ENCODE results near the gene FAM221B. TPM values are rescaled to one million over a fixed set of nuclear protein-coding genes. Genes with fewer than 3 reads are reported as not detected.

The FAM221B gene
- total and polyA plus RNA-seq, 2 donors (not counting 1 experiment from before 2014, with no cell fraction given): not detected

- no peaks in the 10 kb centered on the region for H3K79me2 ChIP-seq (ENCODE audit: control insufficient read depth, insufficient read depth, low read length)
- Mint-ChIP-seq H3K4me3 (no peak overlapping the region), H3K27ac (no peak overlapping the region), H3K9me3 (ENCODE audit: insufficient read depth) (no peaks in the 10 kb centered on the region), H3K27me3 (peaks cover 5% of the 10 kb centered on the region), H3K4me1 (no peaks in the 10 kb centered on the region)
- H3K9ac ChIP-seq (ENCODE audit: low read length): no peak overlapping the region
- DNase-seq: no peak
- no peaks in the 10 kb centered on the region for H4K20me1 ChIP-seq (ENCODE audit: control insufficient read depth, insufficient read depth, low read length, poor library complexity, severe bottlenecking)
- intact Hi-C loops (cut with micrococcal nuclease): no loop called here
- no peak for ATAC-seq (ENCODE audit: low read depth)
- no peaks in the 10 kb centered on the region for H3K4me1 ChIP-seq (ENCODE audit: control insufficient read depth in 2 of 2, insufficient read depth in 2 of 2, low read length in 2 of 2)
- H2AFZ ChIP-seq (ENCODE audit: insufficient read depth, low read depth, low read length, poor library complexity, severe bottlenecking): no peak overlapping the region
- ChIA-PET POLR2A (no interaction called here), CTCF (interaction anchor here (1.1 kb wide), 1 partner anchor 15 kb away, joined by 3 read pairs; no protein-coding TSS in a partner anchor)
- no peak overlapping the region for H3K4me2 ChIP-seq (replicated peaks; ENCODE audit: low read depth, low read length, poor library complexity, severe bottlenecking)
- H3K27me3 ChIP-seq (replicated peaks in 1 of 4; ENCODE audit: control extremely low read depth in 1 of 4, control insufficient read depth in 3 of 4, insufficient read depth in 4 of 4, low read length in 3 of 4): peaks cover 0 to 5% (median 3%) of the 10 kb centered on the region in 4 experiments
- no peaks in the 10 kb centered on the region for H3K9me3 ChIP-seq (ENCODE audit: control extremely low read depth in 1 of 3, control insufficient read depth in 2 of 3, insufficient read depth in 1 of 3, low read length in 2 of 3)
- H3K36me3 ChIP-seq (replicated peaks in 1 of 2; ENCODE audit: control extremely low read depth in 1 of 2, control insufficient read depth in 1 of 2, extremely low read depth in 1 of 2, insufficient read depth in 2 of 2, low read length in 1 of 2): no peaks in the 10 kb centered on the region
- H3K4me3 ChIP-seq (ENCODE audit: control extremely low read depth in 1 of 5, extremely low read depth in 1 of 5, insufficient read depth in 1 of 5, low read depth in 2 of 5, low read length in 4 of 5): no peak overlapping the region
- no peak overlapping the region for H3K27ac ChIP-seq (ENCODE audit: low read length in 2 of 2)
- WGBS (ENCODE audit: insufficient coverage): 95% methylated on average over 4 of the region's 4 CpGs
- TF ChIP-seq EZH2 (IDR thresholded peaks at IDR 0.05; ENCODE audit: borderline replicate concordance, insufficient read depth, low read depth, low read length, poor library complexity, severe bottlenecking) (no peak), CTCF (IDR thresholded peaks at IDR 0.05) (no peak)
Measured at GRCh38 chr9:35867538-35867937, 39.0 kb upstream of the FAM221B start.

- Histone ChIP-seq H3K27ac (ENCODE audit: low read length in 2 of 2) (no peak overlapping the region), H4K20me1 (ENCODE audit: control insufficient read depth, insufficient read depth, low read length, poor library complexity, severe bottlenecking) (no peaks in the 10 kb centered on the region), H3K79me2 (ENCODE audit: control insufficient read depth, insufficient read depth, low read length) (no peaks in the 10 kb centered on the region), H3K4me3 (ENCODE audit: control extremely low read depth in 1 of 5, extremely low read depth in 1 of 5, insufficient read depth in 1 of 5, low read depth in 2 of 5, low read length in 4 of 5) (no peak overlapping the region), H3K36me3 (replicated peaks in 1 of 2; ENCODE audit: control extremely low read depth in 1 of 2, control insufficient read depth in 1 of 2, extremely low read depth in 1 of 2, insufficient read depth in 2 of 2, low read length in 1 of 2) (no peaks in the 10 kb centered on the region), H2AFZ (ENCODE audit: insufficient read depth, low read depth, low read length, poor library complexity, severe bottlenecking) (no peak overlapping the region), H3K4me2 (replicated peaks; ENCODE audit: low read depth, low read length, poor library complexity, severe bottlenecking) (no peak overlapping the region), H3K9ac (ENCODE audit: low read length) (no peak overlapping the region), H3K27me3 (replicated peaks in 1 of 4; ENCODE audit: control extremely low read depth in 1 of 4, control insufficient read depth in 3 of 4, insufficient read depth in 4 of 4, low read length in 3 of 4) (peaks cover 0 to 12% (median 3%) of the 10 kb centered on the region in 4 experiments), H3K4me1 (ENCODE audit: control insufficient read depth in 2 of 2, insufficient read depth in 2 of 2, low read length in 2 of 2) (no peaks in the 10 kb centered on the region), H3K9me3 (ENCODE audit: control extremely low read depth in 1 of 3, control insufficient read depth in 2 of 3, insufficient read depth in 1 of 3, low read length in 2 of 3) (no peaks in the 10 kb centered on the region)
- intact Hi-C loops (cut with micrococcal nuclease): no loop called here
- ChIA-PET CTCF (interaction anchor here (2.2 kb wide), 1 partner anchor 17 kb away, joined by 8 read pairs; no protein-coding TSS in a partner anchor), POLR2A (no interaction called here)
- Mint-ChIP-seq H3K27me3 (peaks cover 22% of the 10 kb centered on the region), H3K9me3 (ENCODE audit: insufficient read depth) (no peaks in the 10 kb centered on the region), H3K4me3 (no peak overlapping the region), H3K27ac (no peak overlapping the region), H3K4me1 (no peaks in the 10 kb centered on the region)
- 98% methylated on average over 4 of the region's 8 CpGs for WGBS (ENCODE audit: insufficient coverage)
- DNase-seq (no peak), ATAC-seq (ENCODE audit: low read depth) (no peak)
- TF ChIP-seq CTCF (IDR thresholded peaks at IDR 0.05) (no peak), EZH2 (IDR thresholded peaks at IDR 0.05; ENCODE audit: borderline replicate concordance, insufficient read depth, low read depth, low read length, poor library complexity, severe bottlenecking) (no peak)
Measured at GRCh38 chr9:35864695-35865255, 36.2 kb upstream of the FAM221B start.

All from B cell (primary cell).